Keratinocyte (primary cell): ENCODE data around the gene PLCL1. TPM values are rescaled to one million over a fixed set of nuclear protein-coding genes. Genes with fewer than 3 reads are reported as not detected.

Experiments
- DNase-seq: peaks from one replicate; pipeline ENCODE4 v3.0.0-alpha.2; 2011; ENCODE audit warnings: low read depth, missing footprints, low spot score
- FAIRE-seq: peaks from 2 replicates; lab custom pipeline; 2011; peaks lifted over from hg19 to GRCh38; lab: Jason Lieb, UNC
- H2AFZ ChIP-seq: 2 replicates; pipeline ENCODE4 v1.6.0; 2012; ENCODE audit warnings: low read length, control low read depth, inconsistent platforms; ENCODE audit not compliant: control insufficient read depth
- H3K27ac ChIP-seq: 2 replicates; pipeline ENCODE4 v1.5.1; 2011; ENCODE audit warnings: low read length; ENCODE audit not compliant: control insufficient read depth, insufficient read depth
- H3K27me3 ChIP-seq: 3 replicates; pipeline ENCODE4 v1.6.0; 2011; ENCODE audit warnings: low read length; ENCODE audit not compliant: control insufficient read depth, insufficient read depth; ENCODE audit errors: extremely low read depth
- H3K36me3 ChIP-seq, 2 experiments: 2 replicates in 1 of 2; 3 replicates in 1 of 2; pipeline ENCODE4 v1.5.1; 2011; ENCODE audit warnings: low read length in 2 of 2, mild to moderate bottlenecking in 1 of 2; ENCODE audit not compliant: control insufficient read depth in 2 of 2, insufficient read depth in 2 of 2; ENCODE audit errors: extremely low read depth in 1 of 2
- H3K4me1 ChIP-seq: 3 replicates; pipeline ENCODE4 v1.5.1; 2011; ENCODE audit warnings: low read length; ENCODE audit not compliant: control insufficient read depth, insufficient read depth; ENCODE audit errors: extremely low read depth
- H3K4me2 ChIP-seq: 3 replicates; pipeline ENCODE4 v1.6.0; 2011; ENCODE audit warnings: low read depth, low read length; ENCODE audit not compliant: control insufficient read depth, insufficient read depth; ENCODE audit errors: extremely low read depth
- H3K4me3 ChIP-seq, 3 experiments: fragments of 200-600 bp in 1 of 3; sonication (generic) in 1 of 3; 2 replicates in 2 of 3; 3 replicates in 1 of 3; pipeline ENCODE4 v1.5.1; 2011 to 2016; ENCODE audit warnings: low read length in 3 of 3, mild to moderate bottlenecking in 3 of 3, control low read depth in 2 of 3, inconsistent platforms in 1 of 3, low read depth in 1 of 3, mixed read lengths in 1 of 3, mixed run types in 1 of 3, moderate library complexity in 1 of 3; ENCODE audit not compliant: control insufficient read depth in 2 of 3, insufficient read depth in 2 of 3; ENCODE audit errors: extremely low read depth in 1 of 3
- H3K79me2 ChIP-seq: 2 replicates; pipeline ENCODE4 v1.6.0; 2012; ENCODE audit warnings: low read length; ENCODE audit not compliant: control insufficient read depth, insufficient read depth
- H3K9ac ChIP-seq: 3 replicates; pipeline ENCODE4 v1.6.0; 2011; ENCODE audit warnings: low read length; ENCODE audit not compliant: control insufficient read depth, insufficient read depth; ENCODE audit errors: extremely low read depth
- H3K9me1 ChIP-seq: 3 replicates; pipeline ENCODE4 v1.6.0; 2011; ENCODE audit warnings: low read length; ENCODE audit not compliant: control insufficient read depth, insufficient read depth; ENCODE audit errors: extremely low read depth
- H3K9me3 ChIP-seq: 2 replicates; pipeline ENCODE4 v1.5.1; 2012; ENCODE audit warnings: low read depth, low read length; ENCODE audit not compliant: control insufficient read depth
- H4K20me1 ChIP-seq: 3 replicates; pipeline ENCODE4 v1.6.0; 2011; ENCODE audit warnings: low read length; ENCODE audit not compliant: control insufficient read depth, insufficient read depth; ENCODE audit errors: extremely low read depth
- CTCF ChIP-seq, 3 experiments: IDR thresholded peaks in 1 of 3; conservative IDR thresholded peaks in 1 of 3; optimal IDR thresholded peaks in 1 of 3; 2 replicates in 2 of 3; 3 replicates in 1 of 3; pipeline versions ENCODE3 to v1.5.1; 2011; ENCODE audit warnings: low read length in 3 of 3, mild to moderate bottlenecking in 3 of 3, moderate library complexity in 2 of 3, control low read depth in 1 of 3, inconsistent platforms in 1 of 3; ENCODE audit not compliant: insufficient read depth in 2 of 3; ENCODE audit errors: extremely low read depth in 1 of 3
- EZH2 ChIP-seq: IDR thresholded peaks from one replicate; pipeline ENCODE4 v1.6.1; 2012; ENCODE audit warnings: inconsistent platforms, mild to moderate bottlenecking, low read length, moderate library complexity
- dilution Hi-C: fragments of 300-500 bp; cut with MboI; formaldehyde crosslinking; loops from one replicate; pipeline ENCODE4 v1.7.0; 2020; ENCODE audit warnings: low sequenced_read_pairs; ENCODE audit not compliant: extremely low pct_ligation_motif_present
- polyA plus RNA-seq, 5 experiments: library from polyadenylated mRNA; depleted of rRNA in 3 of 5; stranded (reverse) in 3 of 5; stranded (forward) in 1 of 5; unstranded in 1 of 5; fragments of >200 nt; gene quantifications; 1 replicate in 1 of 5; 2 replicates in 3 of 5; 3 replicates in 1 of 5; pipeline versions ENCODE4 v1.2.1 to v1.2.3, GENCODE V29; 2011 to 2012; ENCODE audit warnings: missing spikeins in 2 of 5, low read depth in 1 of 5, low replicate concordance in 1 of 5

The PLCL1 gene
- polyA plus RNA-seq, 1 donor (not counting 4 experiments of a cell fraction or from before 2014, with no cell fraction given) = 0.01 TPM

GRCh38 chr2:197877038-197877437 lies 72.6 kb downstream of the PLCL1 start:
- Histone ChIP-seq H3K9me3 (no peaks in the 10 kb centered on the region), H3K4me2 (no peak overlapping the region), H3K27ac (no peak overlapping the region), H2AFZ (no peak overlapping the region), H3K9me1 (no peaks in the 10 kb centered on the region), H3K4me1 (no peaks in the 10 kb centered on the region), H4K20me1 (no peaks in the 10 kb centered on the region), H3K79me2 (no peaks in the 10 kb centered on the region), H3K27me3 (no peaks in the 10 kb centered on the region), H3K4me3 (no peak overlapping the region), H3K36me3 (no peaks in the 10 kb centered on the region), H3K9ac (no peak overlapping the region)
- dilution Hi-C loops = no loop called here
- FAIRE-seq (no peak), DNase-seq (no peak)
- no peak for TF ChIP-seq CTCF (optimal IDR thresholded peaks at IDR 0.05 in 1 of 3, IDR thresholded peaks at IDR 0.05 in 1 of 3, conservative IDR thresholded peaks at IDR 0.05 in 1 of 3; ENCODE audit: extremely low read depth in 1 of 3, insufficient read depth in 2 of 3, low read length in 3 of 3)
- no peak for TF ChIP-seq EZH2

GRCh38 chr2:197878792-197879191 lies 74.4 kb downstream of the PLCL1 start:
- no peak overlapping the region for H3K4me2 ChIP-seq
- dilution Hi-C loops = no loop called here
- no peak overlapping the region for H2AFZ ChIP-seq
- no peaks in the 10 kb centered on the region for H3K4me1 ChIP-seq
- DNase-seq (no peak), FAIRE-seq (no peak)
- no peaks in the 10 kb centered on the region for H3K36me3 ChIP-seq
- H3K27ac ChIP-seq = no peak overlapping the region
- H3K4me3 ChIP-seq = no peak overlapping the region
- H3K9ac ChIP-seq = no peak overlapping the region
- no peaks in the 10 kb centered on the region for H3K9me1 ChIP-seq
- no peaks in the 10 kb centered on the region for H3K9me3 ChIP-seq
- TF ChIP-seq CTCF (optimal IDR thresholded peaks at IDR 0.05 in 1 of 3, IDR thresholded peaks at IDR 0.05 in 1 of 3, conservative IDR thresholded peaks at IDR 0.05 in 1 of 3; ENCODE audit: extremely low read depth in 1 of 3, insufficient read depth in 2 of 3, low read length in 3 of 3) (no peak), EZH2 (no peak)
- no peaks in the 10 kb centered on the region for H3K27me3 ChIP-seq
- no peaks in the 10 kb centered on the region for H3K79me2 ChIP-seq
- H4K20me1 ChIP-seq = no peaks in the 10 kb centered on the region
